HepG2 (cell line): ENCODE data around the gene TNFAIP1. TPM values are rescaled to one million over a fixed set of nuclear protein-coding genes. Genes with fewer than 3 reads are reported as not detected.

ENCODE experiments used
- ESRRA ChIP-seq: sonication (generic); formaldehyde crosslinking; IDR thresholded peaks from 2 replicates; pipeline ENCODE4 v1.5.1; 2020; ENCODE audit warnings: mild to moderate bottlenecking, low read depth, missing genetic modification reagents
- EZH2 ChIP-seq: conservative IDR thresholded peaks from 2 replicates; pipeline ENCODE4 v1.6.1; 2012; ENCODE audit warnings: mild to moderate bottlenecking, low read depth, low read length, moderate library complexity
- FOXK1 ChIP-seq: sonication (generic); formaldehyde crosslinking; IDR thresholded peaks from 2 replicates; pipeline ENCODE4 v1.4.0; 2020; ENCODE audit warnings: low read depth, missing genetic modification reagents, borderline replicate concordance
- FOXO1 ChIP-seq: sonication (generic); formaldehyde crosslinking; IDR thresholded peaks from 2 replicates; pipeline ENCODE4 v1.4.0; 2020; ENCODE audit warnings: missing genetic modification reagents
- HHEX ChIP-seq: IDR thresholded peaks from 2 replicates; pipeline ENCODE4 v1.6.1; 2016; ENCODE audit warnings: control low read depth
- HNRNPUL1 ChIP-seq: fragments of 200-400 bp; formaldehyde crosslinking; IDR thresholded peaks from 2 replicates; pipeline ENCODE4 v1.6.1; 2017; ENCODE audit warnings: low read depth, mild to moderate bottlenecking, low read length, moderate library complexity
- KDM5B ChIP-seq: sonication (generic); formaldehyde crosslinking; IDR thresholded peaks from 2 replicates; pipeline ENCODE4 v1.4.0; 2020; ENCODE audit warnings: missing genetic modification reagents, mild to moderate bottlenecking, borderline replicate concordance
- MZF1 ChIP-seq: sonication (generic); formaldehyde crosslinking; IDR thresholded peaks from 2 replicates; pipeline ENCODE4 v1.8.1; 2023; ENCODE audit warnings: mild to moderate bottlenecking, missing genetic modification reagents, borderline replicate concordance
- NFIC ChIP-seq: IDR thresholded peaks from 2 replicates; pipeline ENCODE4 v1.6.1; 2012; ENCODE audit warnings: mild to moderate bottlenecking, low read length, inconsistent platforms
- RBM39 ChIP-seq: fragments of 200-400 bp; formaldehyde crosslinking; IDR thresholded peaks from one replicate; pipeline ENCODE4 v1.6.1; 2018; ENCODE audit warnings: antibody characterized with exemption, mild to moderate bottlenecking, low read depth, low read length; ENCODE audit not compliant: poor library complexity, severe bottlenecking
- RORA ChIP-seq: sonication (generic); formaldehyde crosslinking; IDR thresholded peaks from 2 replicates; pipeline ENCODE4 v1.5.0; 2020; ENCODE audit warnings: mild to moderate bottlenecking, missing genetic modification reagents, moderate library complexity
- SP2 ChIP-seq: sonication (generic); formaldehyde crosslinking; IDR thresholded peaks from 2 replicates; pipeline ENCODE4 v1.5.1; 2020; ENCODE audit warnings: mild to moderate bottlenecking, missing genetic modification reagents
- ZBTB8A ChIP-seq: sonication (generic); formaldehyde crosslinking; IDR thresholded peaks from 2 replicates; pipeline ENCODE4 v1.4.0; 2020; ENCODE audit warnings: mild to moderate bottlenecking, low read depth, missing genetic modification reagents, borderline replicate concordance
- ZNF160 ChIP-seq: sonication (generic); formaldehyde crosslinking; IDR thresholded peaks from 2 replicates; pipeline ENCODE4 v1.8.0; 2022; ENCODE audit warnings: mild to moderate bottlenecking, inconsistent platforms, missing genetic modification reagents
- ZNF225 ChIP-seq: sonication (generic); formaldehyde crosslinking; IDR thresholded peaks from 2 replicates; pipeline ENCODE4 v1.4.0; 2020; ENCODE audit warnings: mild to moderate bottlenecking, missing genetic modification reagents
- ZNF232 ChIP-seq: sonication (generic); formaldehyde crosslinking; IDR thresholded peaks from 2 replicates; pipeline ENCODE4 v1.4.0; 2020; ENCODE audit warnings: missing genetic modification reagents, borderline replicate concordance
- ZNF333 ChIP-seq: sonication (generic); formaldehyde crosslinking; IDR thresholded peaks from 2 replicates; pipeline ENCODE4 v1.4.0; 2020; ENCODE audit warnings: mild to moderate bottlenecking, missing genetic modification reagents, borderline replicate concordance
- ZNF879 ChIP-seq: sonication (generic); formaldehyde crosslinking; IDR thresholded peaks from 2 replicates; pipeline ENCODE4 v1.8.1; 2023; ENCODE audit warnings: missing genetic modification reagents
- ZSCAN22 ChIP-seq: sonication (generic); formaldehyde crosslinking; IDR thresholded peaks from 2 replicates; pipeline ENCODE4 v1.4.0; 2020; ENCODE audit warnings: mild to moderate bottlenecking, missing genetic modification reagents
- polyA plus RNA-seq, 8 experiments: library from polyadenylated mRNA; depleted of rRNA in 3 of 8; stranded (reverse) in 7 of 8; unstranded in 1 of 8; fragments of >200 nt; fragmentation: Illumina TruSeq in 4 of 8; extraction: Trizol in 4 of 8; gene quantifications; 2 replicates each; pipeline versions ENCODE4 v1.2.1 to v1.2.3, GENCODE V29; 2011 to 2016; ENCODE audit warnings: low read depth in 4 of 8, missing spikeins in 1 of 8, mixed read lengths in 1 of 8; ENCODE audit not compliant: insufficient read depth in 1 of 8
- total RNA-seq, 5 experiments: library from RNA; depleted of rRNA; stranded (reverse); fragments of >200 nt; fragmentation: Illumina TruSeq; extraction: Trizol; gene quantifications; 2 replicates each; pipeline ENCODE4 v1.2.3, GENCODE V29; 2016; ENCODE audit warnings: low read depth in 1 of 5
- TF ChIP-seq, protein P1 (sequence below): sonication (generic); formaldehyde crosslinking; conservative IDR thresholded peaks from 2 replicates; pipeline ENCODE4 v1.8.1; 2023; ENCODE audit warnings: missing genetic modification reagents
- TF ChIP-seq, protein P2 (sequence below): sonication (generic); formaldehyde crosslinking; IDR thresholded peaks from 2 replicates; pipeline ENCODE4 v1.5.0; 2020; ENCODE audit warnings: missing genetic modification reagents
- TF ChIP-seq, protein P3 (sequence below), 2 experiments: IDR thresholded peaks; 2 replicates each; pipeline ENCODE4 v1.6.1; 2011 to 2012; ENCODE audit warnings: low read length in 2 of 2, borderline replicate concordance in 1 of 2, low read depth in 1 of 2, mild to moderate bottlenecking in 1 of 2, moderate library complexity in 1 of 2
- TF ChIP-seq, protein P4 (sequence below): sonication (generic); formaldehyde crosslinking; conservative IDR thresholded peaks from 2 replicates; pipeline ENCODE4 v1.8.0; 2022; ENCODE audit warnings: missing genetic modification reagents

TNFAIP1 gene
- total and polyA plus RNA-seq, 2 of the 13 experiments (the other 11 are each of a cell fraction or from before 2014, with no cell fraction given), result 17.5 to 40.6 TPM

DNA sequence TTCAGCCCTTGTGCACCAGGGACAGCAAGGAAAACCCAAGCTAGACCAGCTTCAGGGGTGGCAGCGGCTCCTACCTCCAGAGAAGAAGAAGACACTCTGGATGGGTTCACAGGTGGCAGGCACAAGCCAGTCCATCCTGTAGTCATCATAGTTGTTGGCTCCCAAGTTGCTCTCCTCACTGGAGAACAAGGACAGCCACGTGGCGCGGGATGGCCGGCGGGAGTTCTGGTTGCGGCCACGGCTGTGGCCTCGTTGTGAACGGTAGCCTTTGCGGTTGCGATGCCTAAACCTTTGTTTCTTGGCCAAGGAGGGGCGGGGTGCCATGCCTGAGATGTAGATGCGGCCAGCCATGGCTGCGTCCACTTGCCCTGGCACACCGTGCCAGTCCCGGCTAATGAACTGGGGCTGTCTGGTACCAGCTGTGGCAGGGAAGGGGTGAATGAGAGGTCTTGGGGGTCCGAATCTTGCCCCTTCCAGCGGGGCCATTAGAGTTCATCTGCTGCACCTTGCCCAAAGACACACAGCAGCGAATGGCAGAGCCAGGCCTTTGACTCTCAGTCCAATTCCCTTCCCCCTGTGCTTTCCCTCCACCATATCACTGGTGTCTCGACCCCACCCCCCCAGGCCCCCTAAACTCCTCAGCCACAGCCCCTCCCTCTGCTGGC lies 32.2 kb downstream of the TNFAIP1 start (continued):
- TF ChIP-seq, protein P1, sequence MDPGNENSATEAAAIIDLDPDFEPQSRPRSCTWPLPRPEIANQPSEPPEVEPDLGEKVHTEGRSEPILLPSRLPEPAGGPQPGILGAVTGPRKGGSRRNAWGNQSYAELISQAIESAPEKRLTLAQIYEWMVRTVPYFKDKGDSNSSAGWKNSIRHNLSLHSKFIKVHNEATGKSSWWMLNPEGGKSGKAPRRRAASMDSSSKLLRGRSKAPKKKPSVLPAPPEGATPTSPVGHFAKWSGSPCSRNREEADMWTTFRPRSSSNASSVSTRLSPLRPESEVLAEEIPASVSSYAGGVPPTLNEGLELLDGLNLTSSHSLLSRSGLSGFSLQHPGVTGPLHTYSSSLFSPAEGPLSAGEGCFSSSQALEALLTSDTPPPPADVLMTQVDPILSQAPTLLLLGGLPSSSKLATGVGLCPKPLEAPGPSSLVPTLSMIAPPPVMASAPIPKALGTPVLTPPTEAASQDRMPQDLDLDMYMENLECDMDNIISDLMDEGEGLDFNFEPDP, result no peak
- TF ChIP-seq KDM5B (CRISPR knock-in tag), result no peak
- TF ChIP-seq MZF1 (CRISPR knock-in tag), result no peak
- TF ChIP-seq ZNF160, result no peak
- no peak for TF ChIP-seq ZNF232 (CRISPR knock-in tag)
- TF ChIP-seq, protein P2, sequence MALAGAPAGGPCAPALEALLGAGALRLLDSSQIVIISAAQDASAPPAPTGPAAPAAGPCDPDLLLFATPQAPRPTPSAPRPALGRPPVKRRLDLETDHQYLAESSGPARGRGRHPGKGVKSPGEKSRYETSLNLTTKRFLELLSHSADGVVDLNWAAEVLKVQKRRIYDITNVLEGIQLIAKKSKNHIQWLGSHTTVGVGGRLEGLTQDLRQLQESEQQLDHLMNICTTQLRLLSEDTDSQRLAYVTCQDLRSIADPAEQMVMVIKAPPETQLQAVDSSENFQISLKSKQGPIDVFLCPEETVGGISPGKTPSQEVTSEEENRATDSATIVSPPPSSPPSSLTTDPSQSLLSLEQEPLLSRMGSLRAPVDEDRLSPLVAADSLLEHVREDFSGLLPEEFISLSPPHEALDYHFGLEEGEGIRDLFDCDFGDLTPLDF (CRISPR knock-in tag), result no peak
- TF ChIP-seq, protein P3, sequence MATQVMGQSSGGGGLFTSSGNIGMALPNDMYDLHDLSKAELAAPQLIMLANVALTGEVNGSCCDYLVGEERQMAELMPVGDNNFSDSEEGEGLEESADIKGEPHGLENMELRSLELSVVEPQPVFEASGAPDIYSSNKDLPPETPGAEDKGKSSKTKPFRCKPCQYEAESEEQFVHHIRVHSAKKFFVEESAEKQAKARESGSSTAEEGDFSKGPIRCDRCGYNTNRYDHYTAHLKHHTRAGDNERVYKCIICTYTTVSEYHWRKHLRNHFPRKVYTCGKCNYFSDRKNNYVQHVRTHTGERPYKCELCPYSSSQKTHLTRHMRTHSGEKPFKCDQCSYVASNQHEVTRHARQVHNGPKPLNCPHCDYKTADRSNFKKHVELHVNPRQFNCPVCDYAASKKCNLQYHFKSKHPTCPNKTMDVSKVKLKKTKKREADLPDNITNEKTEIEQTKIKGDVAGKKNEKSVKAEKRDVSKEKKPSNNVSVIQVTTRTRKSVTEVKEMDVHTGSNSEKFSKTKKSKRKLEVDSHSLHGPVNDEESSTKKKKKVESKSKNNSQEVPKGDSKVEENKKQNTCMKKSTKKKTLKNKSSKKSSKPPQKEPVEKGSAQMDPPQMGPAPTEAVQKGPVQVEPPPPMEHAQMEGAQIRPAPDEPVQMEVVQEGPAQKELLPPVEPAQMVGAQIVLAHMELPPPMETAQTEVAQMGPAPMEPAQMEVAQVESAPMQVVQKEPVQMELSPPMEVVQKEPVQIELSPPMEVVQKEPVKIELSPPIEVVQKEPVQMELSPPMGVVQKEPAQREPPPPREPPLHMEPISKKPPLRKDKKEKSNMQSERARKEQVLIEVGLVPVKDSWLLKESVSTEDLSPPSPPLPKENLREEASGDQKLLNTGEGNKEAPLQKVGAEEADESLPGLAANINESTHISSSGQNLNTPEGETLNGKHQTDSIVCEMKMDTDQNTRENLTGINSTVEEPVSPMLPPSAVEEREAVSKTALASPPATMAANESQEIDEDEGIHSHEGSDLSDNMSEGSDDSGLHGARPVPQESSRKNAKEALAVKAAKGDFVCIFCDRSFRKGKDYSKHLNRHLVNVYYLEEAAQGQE (IDR thresholded peaks at IDR 0.05; ENCODE audit: borderline replicate concordance in 1 of 2, low read depth in 1 of 2, low read length in 2 of 2), result no peak
- 0 out of 2 replicates have a peak, but pooled peaks have one; percentile 25 for TF ChIP-seq ZNF879 (CRISPR knock-in tag)
- TF ChIP-seq ZNF225 (CRISPR knock-in tag), result no peak
- no peak for TF ChIP-seq EZH2
- no peak for TF ChIP-seq SP2 (CRISPR knock-in tag)
- no peak for TF ChIP-seq ZNF333 (CRISPR knock-in tag)
- no peak for TF ChIP-seq FOXO1 (CRISPR knock-in tag)
- TF ChIP-seq ZBTB8A (CRISPR knock-in tag), result no peak
- no peak for TF ChIP-seq NFIC
- no peak for TF ChIP-seq HNRNPUL1
- TF ChIP-seq RBM39, result peak; percentile 36
- no peak for TF ChIP-seq HHEX (CRISPR knock-in tag)
- no peak for TF ChIP-seq FOXK1 (CRISPR knock-in tag)
- TF ChIP-seq RORA (CRISPR knock-in tag), result no peak
- TF ChIP-seq, protein P4, sequence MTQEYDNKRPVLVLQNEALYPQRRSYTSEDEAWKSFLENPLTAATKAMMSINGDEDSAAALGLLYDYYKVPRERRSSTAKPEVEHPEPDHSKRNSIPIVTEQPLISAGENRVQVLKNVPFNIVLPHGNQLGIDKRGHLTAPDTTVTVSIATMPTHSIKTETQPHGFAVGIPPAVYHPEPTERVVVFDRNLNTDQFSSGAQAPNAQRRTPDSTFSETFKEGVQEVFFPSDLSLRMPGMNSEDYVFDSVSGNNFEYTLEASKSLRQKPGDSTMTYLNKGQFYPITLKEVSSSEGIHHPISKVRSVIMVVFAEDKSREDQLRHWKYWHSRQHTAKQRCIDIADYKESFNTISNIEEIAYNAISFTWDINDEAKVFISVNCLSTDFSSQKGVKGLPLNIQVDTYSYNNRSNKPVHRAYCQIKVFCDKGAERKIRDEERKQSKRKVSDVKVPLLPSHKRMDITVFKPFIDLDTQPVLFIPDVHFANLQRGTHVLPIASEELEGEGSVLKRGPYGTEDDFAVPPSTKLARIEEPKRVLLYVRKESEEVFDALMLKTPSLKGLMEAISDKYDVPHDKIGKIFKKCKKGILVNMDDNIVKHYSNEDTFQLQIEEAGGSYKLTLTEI (CRISPR knock-in tag), result no peak
- no peak for TF ChIP-seq ESRRA
- no peak for TF ChIP-seq ZSCAN22
